GM18508 (cell line): Measurements from ENCODE around the gene STXBP1.

ENCODE experiments used
- ATAC-seq: cut with Tn5 transposase; IDR thresholded peaks from one replicate; pipeline ENCODE4 v1.9.1; 2021; ENCODE audit warnings: moderate number of reproducible peaks; ENCODE audit not compliant: insufficient read depth, unreplicated experiment

STXBP1 gene

GRCh38 chr9:127644943-127645342 is 32.9 kb downstream of the STXBP1 start:
- no peak for ATAC-seq

- ATAC-seq, result no peak
Measured at GRCh38 chr9:127647451-127647850, 35.4 kb downstream of the STXBP1 start.

GRCh38 chr9:127650518-127650917 is 38.4 kb downstream of the STXBP1 start:
- ATAC-seq, result no peak

DNA sequence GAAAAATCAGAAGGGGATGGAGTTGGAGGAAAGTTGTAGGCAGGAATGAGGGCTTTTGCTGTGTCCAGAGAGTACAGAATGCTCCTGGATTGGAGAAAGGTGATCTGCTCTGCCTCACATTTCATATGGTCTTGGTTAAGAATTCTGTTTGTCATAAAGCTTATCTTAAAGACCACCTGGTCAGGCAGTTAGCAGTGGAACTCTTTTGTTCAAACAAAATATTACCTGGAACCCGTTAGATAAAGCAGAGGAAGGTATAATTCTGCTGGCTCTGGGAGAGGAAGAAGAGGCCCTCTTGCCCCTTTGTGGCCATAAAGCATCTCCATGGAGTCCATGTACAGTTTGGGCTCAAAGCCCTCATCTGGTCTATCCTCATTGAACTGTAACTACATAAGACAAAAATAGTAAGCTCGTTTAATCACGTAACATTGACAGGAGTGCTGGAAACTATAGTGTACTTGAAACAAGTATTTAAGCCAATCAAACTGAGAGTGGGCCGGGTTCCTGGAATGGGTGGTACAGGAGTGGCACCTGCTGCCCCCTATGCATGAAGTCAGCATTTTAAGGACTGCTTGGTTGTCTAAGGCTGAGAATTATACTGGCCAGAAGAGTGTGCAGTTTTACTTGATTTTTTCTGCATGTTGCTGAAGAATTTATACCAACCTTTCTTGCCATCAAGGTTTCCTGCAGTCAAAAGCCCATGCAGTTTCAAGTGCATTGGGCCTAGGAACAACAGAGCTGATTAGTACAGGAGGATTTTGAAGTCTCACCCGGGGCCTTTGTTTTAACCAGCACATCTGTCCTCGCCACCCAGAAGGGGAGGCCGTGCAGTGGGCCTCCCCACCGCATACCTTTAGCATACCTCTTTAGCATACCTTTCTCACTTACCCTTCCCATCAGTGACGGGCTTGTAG is 39.9 kb downstream of the STXBP1 start:
- no peak for ATAC-seq

DNA sequence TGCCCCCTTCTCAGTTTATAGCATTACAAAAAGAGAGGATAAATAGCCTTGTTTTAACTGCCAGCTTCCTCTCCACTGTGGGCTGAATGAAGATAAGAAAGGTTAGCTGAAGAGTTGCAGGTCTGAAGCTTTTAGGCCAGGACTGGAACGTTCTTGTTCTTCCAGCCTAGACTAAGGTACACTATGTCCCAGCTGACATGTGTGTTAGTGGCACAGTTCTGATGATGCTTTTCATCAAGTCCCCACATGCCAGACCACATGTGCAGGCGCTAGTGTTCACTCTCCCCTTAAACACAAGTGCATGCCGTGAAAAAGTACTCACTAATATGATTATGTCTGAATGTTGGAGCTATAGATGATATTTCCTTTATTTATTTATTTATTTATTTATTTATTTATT is 40.7 kb downstream of the STXBP1 start:
- no peak for ATAC-seq

- no peak for ATAC-seq
Measured at GRCh38 chr9:127654619-127655018, 42.5 kb downstream of the STXBP1 start.

GRCh38 chr9:127658428-127658827 is 46.4 kb downstream of the STXBP1 start:
- ATAC-seq, result no peak

DNA sequence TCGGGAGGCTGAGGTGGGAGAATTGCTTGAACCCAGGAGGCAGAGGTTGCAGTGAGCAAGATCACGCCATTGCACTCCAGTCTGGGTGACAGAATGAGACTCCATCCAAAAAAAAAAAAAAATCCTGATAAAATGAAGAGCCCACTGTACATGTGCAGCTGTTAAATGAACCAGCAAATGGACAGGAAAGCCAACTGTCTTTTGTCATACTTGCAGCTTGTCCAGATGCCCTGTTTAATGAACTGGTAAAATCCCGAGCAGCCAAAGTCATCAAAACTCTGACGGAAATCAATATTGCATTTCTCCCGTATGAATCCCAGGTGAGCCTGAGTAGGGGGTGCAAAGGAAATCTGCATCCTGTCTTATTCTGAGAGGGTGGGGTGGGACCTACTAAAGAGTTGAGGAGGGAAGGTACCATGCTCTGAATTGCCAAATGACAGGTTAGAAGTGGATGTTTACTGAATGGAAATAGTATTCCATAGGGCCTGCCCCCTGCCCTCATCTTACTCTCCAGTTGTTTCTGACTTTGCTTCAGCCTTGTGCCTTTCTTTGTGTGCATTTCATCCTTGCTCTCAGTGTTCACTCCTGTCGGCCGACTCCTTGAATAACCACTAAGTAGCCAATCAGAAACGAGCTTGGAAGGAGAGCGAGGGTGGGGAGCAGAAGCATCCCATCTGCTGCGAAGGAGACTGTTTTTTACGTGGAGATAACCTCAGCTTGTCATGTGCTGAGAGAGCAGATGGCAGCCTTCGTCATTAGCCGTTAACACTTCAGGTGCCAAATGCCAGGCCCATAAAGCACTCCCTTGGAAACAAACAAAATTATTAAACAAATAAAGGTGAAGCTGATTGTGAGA is 49.0 kb downstream of the STXBP1 start:
- no peak for ATAC-seq

GRCh38 chr9:127662617-127663016 is 50.5 kb downstream of the STXBP1 start:
- ATAC-seq, result no peak

GRCh38 chr9:127664324-127664677 is 52.2 kb downstream of the STXBP1 start:
- ATAC-seq, result no peak

DNA sequence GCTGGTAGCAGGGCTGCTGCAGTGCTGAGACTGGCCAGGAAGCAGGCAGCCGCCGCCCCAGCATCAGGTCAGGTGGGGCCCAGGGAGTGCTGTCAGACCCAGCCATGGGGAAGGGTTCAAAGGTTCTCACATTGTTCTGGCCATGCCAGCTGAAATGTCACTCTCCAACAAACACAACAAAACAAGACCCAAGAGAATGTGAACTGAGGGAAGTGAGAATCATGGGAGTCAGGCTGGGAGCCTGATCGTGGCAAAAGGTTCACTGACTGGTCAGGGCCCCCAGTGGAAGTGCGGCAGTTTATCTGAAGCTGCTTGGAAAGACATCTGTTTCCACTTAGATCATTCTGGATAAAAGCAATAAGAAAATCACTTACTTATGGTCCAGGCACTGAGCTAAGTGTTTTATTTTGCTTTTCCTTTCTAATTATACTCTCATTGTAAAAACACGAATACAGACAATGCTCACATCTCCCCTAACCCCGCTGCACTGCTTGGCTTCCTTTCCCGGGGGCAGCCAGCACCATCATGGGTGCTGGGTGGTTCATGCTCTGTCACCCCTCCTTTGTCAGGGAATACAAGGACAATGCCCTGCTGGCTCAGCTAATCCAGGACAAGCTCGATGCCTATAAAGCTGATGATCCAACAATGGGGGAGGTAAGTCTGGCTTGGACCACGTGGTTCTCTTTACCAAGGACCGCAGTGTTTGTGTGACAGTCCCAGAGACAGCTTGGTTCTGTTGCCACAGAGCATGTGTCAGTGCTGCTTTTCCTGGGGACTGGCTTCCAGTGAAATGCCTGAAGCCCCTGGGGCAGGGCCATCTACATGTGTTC is 52.8 kb downstream of the STXBP1 start:
- ATAC-seq, result no peak

GRCh38 chr9:127667127-127667844 is 55.2 kb downstream of the STXBP1 start:
- no peak for ATAC-seq

GRCh38 chr9:127667906-127668305 is 55.8 kb downstream of the STXBP1 start:
- no peak for ATAC-seq

- no peak for ATAC-seq
Measured at GRCh38 chr9:127673234-127673633, 61.2 kb downstream of the STXBP1 start.

DNA sequence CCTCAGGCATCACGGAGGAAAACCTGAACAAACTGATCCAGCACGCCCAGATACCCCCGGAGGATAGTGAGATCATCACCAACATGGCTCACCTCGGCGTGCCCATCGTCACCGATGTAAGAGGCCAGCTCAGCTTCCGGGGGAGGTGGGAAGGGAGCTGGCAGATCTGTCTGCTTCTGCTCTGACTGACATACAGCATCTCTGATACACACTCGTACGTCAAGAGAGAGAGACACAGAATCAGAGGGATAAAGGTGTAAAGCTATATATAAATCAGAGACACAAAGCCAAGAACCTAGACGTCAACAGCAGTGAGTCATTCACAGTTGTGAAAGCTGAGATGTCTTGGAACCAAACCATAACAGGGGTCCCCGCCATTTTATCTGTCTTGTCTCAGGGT is 64.6 kb downstream of the STXBP1 start:
- ATAC-seq, result no peak

- ATAC-seq, result no peak
Measured at GRCh38 chr9:127679506-127679905, 67.4 kb downstream of the STXBP1 start.

- no peak for ATAC-seq
Measured at GRCh38 chr9:127680226-127680625, 68.1 kb downstream of the STXBP1 start.

GRCh38 chr9:127680846-127681245 is 68.8 kb downstream of the STXBP1 start:
- ATAC-seq, result no peak

DNA sequence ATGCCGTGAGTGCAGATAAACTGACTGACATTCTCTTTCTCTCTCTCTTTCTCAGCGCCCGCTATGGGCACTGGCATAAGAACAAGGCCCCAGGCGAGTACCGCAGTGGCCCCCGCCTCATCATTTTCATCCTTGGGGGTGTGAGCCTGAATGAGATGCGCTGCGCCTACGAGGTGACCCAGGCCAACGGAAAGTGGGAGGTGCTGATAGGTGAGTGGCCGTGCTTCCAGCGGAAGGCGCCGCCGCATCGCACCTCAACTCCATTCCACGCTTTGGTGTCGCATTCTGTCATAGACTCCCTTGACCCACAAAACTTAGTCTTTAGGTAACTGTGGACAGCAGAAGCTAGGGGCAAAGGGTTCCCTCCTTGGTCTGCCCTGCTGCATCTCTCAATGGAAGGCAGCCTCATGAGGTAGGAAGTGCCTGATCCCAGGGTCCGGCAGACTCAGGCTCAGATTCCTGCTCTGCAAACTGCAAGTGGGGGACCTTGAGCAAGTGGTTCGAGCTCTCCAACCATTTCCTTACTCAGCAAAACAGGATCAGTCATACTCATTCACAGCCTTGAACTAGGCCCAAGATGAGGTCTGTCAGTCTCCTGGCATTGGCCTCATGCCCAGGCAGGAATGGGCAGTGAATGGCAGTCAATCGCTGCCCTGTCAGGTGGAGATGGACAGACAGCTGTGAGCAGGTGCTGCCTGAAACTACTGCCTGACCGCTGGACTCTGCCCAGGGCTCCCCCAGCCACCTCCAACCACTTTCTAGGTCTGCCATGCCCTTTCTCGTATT is 70.5 kb downstream of the STXBP1 start:
- no peak for ATAC-seq
